IMR-90 (cell line): Measurements from ENCODE around the gene MRAP2. TPM values are rescaled to one million over a fixed set of nuclear protein-coding genes. Genes with fewer than 3 reads are reported as not detected.

Experiments
- ATAC-seq: fragments of 200-7000 bp; cut with Tn5 transposase; 2 replicates; pipeline ENCODE4 v1.9.1; 2020; ENCODE audit warnings: low read depth, mild to moderate bottlenecking, moderate library complexity
- BruUV-seq: library from RNA; stranded (reverse); fragments of 400-500 nt; replicated peaks from 2 replicates; lab custom pipeline; 2021; lab: Mats Ljungman, UMichigan
- CTCF ChIA-PET: fragments of 300-600 bp; formaldehyde crosslinking; extraction: SDS; loops from one replicate; lab custom pipeline; 2021; ENCODE audit warnings: antibody characterized with exemption; lab: Yijun Ruan, JAX
- POLR2A ChIA-PET: fragments of 300-600 bp; sonication (Branson Sonifier 250); formaldehyde crosslinking; loops from one replicate; lab custom pipeline; 2022; ENCODE audit warnings: antibody characterized with exemption; ENCODE audit not compliant: unreplicated experiment; lab: Charles Lee
- DNase-seq: peaks from one replicate; pipeline ENCODE4 v3.0.0; 2013
- H2AFZ ChIP-seq: replicated peaks from 2 replicates; pipeline ENCODE3; 2013; ENCODE audit warnings: low read length, mild to moderate bottlenecking; ENCODE audit not compliant: poor library complexity
- H2AK5ac ChIP-seq: 2 replicates; pipeline ENCODE4 v1.6.1; 2013; ENCODE audit warnings: low read depth, low read length, inconsistent platforms
- H2AK9ac ChIP-seq: replicated peaks from 2 replicates; pipeline ENCODE3; 2013; ENCODE audit warnings: mild to moderate bottlenecking, low read depth, low read length, moderate library complexity; ENCODE audit not compliant: poor library complexity
- H2BK120ac ChIP-seq: 2 replicates; pipeline ENCODE4 v1.6.1; 2013; ENCODE audit warnings: low read depth, low read length, inconsistent platforms
- H2BK15ac ChIP-seq: 3 replicates; pipeline ENCODE4 v1.6.1; 2013; ENCODE audit warnings: low read depth, low read length, inconsistent platforms
- H2BK20ac ChIP-seq: 2 replicates; pipeline ENCODE4 v1.6.1; 2013; ENCODE audit warnings: low read depth, mild to moderate bottlenecking, inconsistent platforms, low read length, moderate library complexity
- H2BK5ac ChIP-seq: 2 replicates; pipeline ENCODE4 v1.6.1; 2013; ENCODE audit warnings: mild to moderate bottlenecking, low read depth, low read length, inconsistent platforms; ENCODE audit not compliant: poor library complexity, severe bottlenecking
- H3K14ac ChIP-seq: replicated peaks from 2 replicates; pipeline ENCODE4 v1.6.1; 2013; ENCODE audit warnings: low read depth, low read length, inconsistent platforms
- H3K18ac ChIP-seq: 2 replicates; pipeline ENCODE4 v1.6.1; 2013; ENCODE audit warnings: low read depth, low read length, control low read depth
- H3K23ac ChIP-seq: 2 replicates; pipeline ENCODE4 v1.6.1; 2013; ENCODE audit warnings: low read depth, low read length, inconsistent platforms
- H3K27ac ChIP-seq: 2 replicates; pipeline ENCODE4 v1.5.1; 2013; ENCODE audit warnings: mild to moderate bottlenecking, control low read depth, low read length; ENCODE audit not compliant: insufficient read depth
- H3K27me3 ChIP-seq: 2 replicates; pipeline ENCODE4 v1.6.1; 2013; ENCODE audit warnings: low read length; ENCODE audit not compliant: control insufficient read depth, insufficient read depth
- H3K36me3 ChIP-seq: 2 replicates; pipeline ENCODE4 v1.6.1; 2013; ENCODE audit warnings: low read length, mixed read lengths; ENCODE audit not compliant: control insufficient read depth, insufficient read depth
- H3K4ac ChIP-seq: 2 replicates; pipeline ENCODE4 v1.6.1; 2013; ENCODE audit warnings: low read depth, low read length, inconsistent platforms
- H3K4me1 ChIP-seq: 2 replicates; pipeline ENCODE4 v1.6.1; 2013; ENCODE audit warnings: low read length, mixed read lengths; ENCODE audit not compliant: control insufficient read depth, insufficient read depth
- H3K4me2 ChIP-seq: 2 replicates; pipeline ENCODE4 v1.6.1; 2013; ENCODE audit warnings: low read depth, mild to moderate bottlenecking, control low read depth, low read length, moderate library complexity
- H3K4me3 ChIP-seq: 2 replicates; pipeline ENCODE4 v1.5.1; 2013; ENCODE audit warnings: low read depth, mild to moderate bottlenecking, control low read depth, low read length, moderate library complexity; ENCODE audit not compliant: insufficient read depth
- H3K56ac ChIP-seq: 2 replicates; pipeline ENCODE4 v1.6.1; 2013; ENCODE audit warnings: low read length, inconsistent platforms; ENCODE audit not compliant: insufficient read depth; ENCODE audit errors: extremely low read depth
- H3K79me1 ChIP-seq, 2 experiments: 2 replicates each; pipeline ENCODE4 v1.6.1; 2013; ENCODE audit warnings: low read length in 2 of 2, inconsistent platforms in 1 of 2, low read depth in 1 of 2
- H3K9ac ChIP-seq: 2 replicates; pipeline ENCODE4 v1.6.1; 2013; ENCODE audit warnings: low read depth, low read length, control low read depth
- H3K9me1 ChIP-seq: 2 replicates; pipeline ENCODE4 v1.6.1; 2013; ENCODE audit warnings: low read length, inconsistent platforms; ENCODE audit not compliant: insufficient read depth
- H3K9me3 ChIP-seq: 2 replicates; pipeline ENCODE4 v1.6.1; 2013; ENCODE audit warnings: low read length; ENCODE audit not compliant: control insufficient read depth, insufficient read depth
- H4K20me1 ChIP-seq: 2 replicates; pipeline ENCODE4 v1.6.1; 2013; ENCODE audit warnings: low read length, inconsistent platforms; ENCODE audit not compliant: insufficient read depth
- H4K5ac ChIP-seq: 2 replicates; pipeline ENCODE4 v1.6.1; 2013; ENCODE audit warnings: mild to moderate bottlenecking, low read depth, low read length, control low read depth
- H4K8ac ChIP-seq, 2 experiments: 2 replicates each; pipeline ENCODE4 v1.6.1; 2013; ENCODE audit warnings: low read depth in 2 of 2, low read length in 2 of 2, control low read depth in 1 of 2, inconsistent platforms in 1 of 2
- H4K91ac ChIP-seq: 2 replicates; pipeline ENCODE4 v1.6.1; 2013; ENCODE audit warnings: low read depth, low read length, inconsistent platforms; ENCODE audit not compliant: insufficient read depth
- BHLHE40 ChIP-seq: fragments of 150-350 bp; IDR thresholded peaks from 2 replicates; pipeline ENCODE4 v1.6.1; 2016; ENCODE audit warnings: mild to moderate bottlenecking, low read depth, low read length
- CEBPB ChIP-seq: IDR thresholded peaks from 2 replicates; pipeline ENCODE4 v1.6.1; 2012; ENCODE audit warnings: low read depth, low read length, improper control_type of control experiment
- MAFK ChIP-seq: IDR thresholded peaks from 2 replicates; pipeline ENCODE4 v1.6.1; 2012; ENCODE audit warnings: low read depth, low read length, improper control_type of control experiment
- MAZ ChIP-seq: IDR thresholded peaks from 2 replicates; pipeline ENCODE4 v1.6.1; 2012; ENCODE audit warnings: low read depth, mild to moderate bottlenecking, low read length, improper control_type of control experiment, moderate library complexity, borderline replicate concordance
- MXI1 ChIP-seq: IDR thresholded peaks from 2 replicates; pipeline ENCODE4 v1.6.1; 2012; ENCODE audit warnings: low read depth, mild to moderate bottlenecking, low read length, moderate library complexity, borderline replicate concordance
- POLR2A ChIP-seq: IDR thresholded peaks from 2 replicates; pipeline ENCODE4 v1.6.1; 2012; ENCODE audit warnings: mild to moderate bottlenecking, low read depth, low read length
- RCOR1 ChIP-seq: IDR thresholded peaks from 2 replicates; pipeline ENCODE4 v1.6.1; 2012; ENCODE audit warnings: mild to moderate bottlenecking, low read length, improper control_type of control experiment; ENCODE audit not compliant: insufficient replicate concordance
- RFX5 ChIP-seq: IDR thresholded peaks from 2 replicates; pipeline ENCODE4 v1.8.0; 2012; ENCODE audit warnings: low read depth, mild to moderate bottlenecking, low read length, moderate library complexity
- SMC3 ChIP-seq: fragments of 150-350 bp; IDR thresholded peaks from 2 replicates; pipeline ENCODE4 v1.6.1; 2016; ENCODE audit warnings: low read depth, mild to moderate bottlenecking, antibody characterized with exemption, low read length, moderate library complexity
- WGBS, 2 experiments: methylation state at CpG; one replicate each; pipeline versions ENCODE4 v1.1.5 to v1.1.7; 2013; ENCODE audit warnings: missing lambda C conversion rate in 2 of 2; ENCODE audit not compliant: insufficient read length in 1 of 2; ENCODE audit errors: extremely low coverage in 2 of 2; 5-methylcytosine and 5-hydroxymethylcytosine counted together
- dilution Hi-C: fragments of 300-500 bp; cut with HindIII; formaldehyde crosslinking; loops from one replicate; pipeline ENCODE4 v1.14.3; 2018; ENCODE audit warnings: low sequenced_read_pairs; ENCODE audit not compliant: unreplicated experiment
- in situ Hi-C: fragments of 300-500 bp; cut with MboI; formaldehyde crosslinking; loops from 3 replicates; pipeline ENCODE4 v1.14.3; 2019; ENCODE audit warnings: low sequenced_read_pairs, inconsistent platforms, mixed read lengths
- intact Hi-C: fragments of 100-400 bp; cut with micrococcal nuclease; formaldehyde crosslinking; loops from 2 replicates; pipeline ENCODE4 v1.10.0; 2022
- polyA plus RNA-seq, 3 experiments: library from polyadenylated mRNA; depleted of rRNA; stranded (reverse); fragments of >200 nt; gene quantifications; 2 replicates each; pipeline ENCODE4 v1.2.3, GENCODE V29; 2012; ENCODE audit warnings: low replicate concordance in 1 of 3
- total RNA-seq: library from RNA; depleted of rRNA; stranded (reverse); fragments of >200 nt; gene quantifications from 2 replicates; pipeline ENCODE4 v1.2.3, GENCODE V29; 2012
- TF ChIP-seq, protein P1 (sequence below): fragments of 150-350 bp; IDR thresholded peaks from 2 replicates; pipeline ENCODE4 v1.6.1; 2017; ENCODE audit warnings: mild to moderate bottlenecking, antibody characterized with exemption, low read length, low read depth
- TF ChIP-seq, protein P2 (sequence below): fragments of 150-350 bp; IDR thresholded peaks from 2 replicates; pipeline ENCODE4 v1.6.1; 2016; ENCODE audit warnings: low read depth, mild to moderate bottlenecking, low read length, moderate library complexity, borderline replicate concordance
- TF ChIP-seq, protein P3 (sequence below): conservative IDR thresholded peaks from 2 replicates; pipeline ENCODE4 v1.5.1; 2012; ENCODE audit warnings: mild to moderate bottlenecking, low read depth, low read length, improper control_type of control experiment

Gene MRAP2
- total and polyA plus RNA-seq, 2 of the 4 experiments (the other 2 are of a cell fraction), result 0.03 TPM; not detected in 1

DNA sequence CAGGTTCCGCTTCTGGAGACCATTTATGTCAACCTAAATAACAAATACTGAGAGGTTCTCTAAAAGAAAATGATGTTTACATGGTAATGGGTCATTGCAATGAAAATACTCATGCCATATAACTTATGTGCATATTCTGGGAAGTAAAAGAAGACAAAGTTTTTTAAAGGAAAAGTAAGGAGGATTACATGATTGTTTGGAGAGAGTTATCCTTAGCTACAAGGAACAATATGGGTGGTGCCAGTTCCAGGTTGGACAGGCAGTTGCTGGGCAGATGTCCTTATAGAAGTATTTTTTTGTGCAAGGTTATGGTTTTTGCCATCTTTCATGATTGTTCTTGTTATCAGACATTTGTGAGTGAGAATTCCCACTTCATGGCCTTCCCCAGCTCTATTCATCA lies 52.5 kb downstream of the MRAP2 start:
- Histone ChIP-seq H3K4me1 (no peaks in the 10 kb centered on the region), H4K5ac (no peak overlapping the region), H3K18ac (no peak overlapping the region), H2BK5ac (no peak overlapping the region), H3K36me3 (no peaks in the 10 kb centered on the region), H3K4me2 (no peak overlapping the region), H4K20me1 (no peaks in the 10 kb centered on the region), H3K27ac (no peak overlapping the region), H3K56ac (no peak overlapping the region), H3K79me1 (no peaks in the 10 kb centered on the region), H4K8ac (no peak overlapping the region), H3K27me3 (no peaks in the 10 kb centered on the region), H3K4me3 (no peak overlapping the region), H2AK5ac (no peak overlapping the region), H3K9me3 (no peaks in the 10 kb centered on the region), H4K91ac (no peak overlapping the region), H2BK20ac (no peak overlapping the region), H2AK9ac (no peak overlapping the region), H2BK120ac (no peak overlapping the region), H2AFZ (no peak overlapping the region), H2BK15ac (no peak overlapping the region), H3K9me1 (no peaks in the 10 kb centered on the region), H3K4ac (no peak overlapping the region), H3K9ac (no peak overlapping the region), H3K14ac (no peak overlapping the region), H3K23ac (no peak overlapping the region)
- CTCF ChIA-PET, result no interaction called here
- dilution Hi-C loops (no loop called here), in situ Hi-C loops (no loop called here), intact Hi-C loops (no loop called here)
- no peak for TF ChIP-seq RCOR1
- no peak for TF ChIP-seq MAFK
- TF ChIP-seq, protein P1, sequence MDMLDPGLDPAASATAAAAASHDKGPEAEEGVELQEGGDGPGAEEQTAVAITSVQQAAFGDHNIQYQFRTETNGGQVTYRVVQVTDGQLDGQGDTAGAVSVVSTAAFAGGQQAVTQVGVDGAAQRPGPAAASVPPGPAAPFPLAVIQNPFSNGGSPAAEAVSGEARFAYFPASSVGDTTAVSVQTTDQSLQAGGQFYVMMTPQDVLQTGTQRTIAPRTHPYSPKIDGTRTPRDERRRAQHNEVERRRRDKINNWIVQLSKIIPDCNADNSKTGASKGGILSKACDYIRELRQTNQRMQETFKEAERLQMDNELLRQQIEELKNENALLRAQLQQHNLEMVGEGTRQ, result no peak
- TF ChIP-seq, protein P2, sequence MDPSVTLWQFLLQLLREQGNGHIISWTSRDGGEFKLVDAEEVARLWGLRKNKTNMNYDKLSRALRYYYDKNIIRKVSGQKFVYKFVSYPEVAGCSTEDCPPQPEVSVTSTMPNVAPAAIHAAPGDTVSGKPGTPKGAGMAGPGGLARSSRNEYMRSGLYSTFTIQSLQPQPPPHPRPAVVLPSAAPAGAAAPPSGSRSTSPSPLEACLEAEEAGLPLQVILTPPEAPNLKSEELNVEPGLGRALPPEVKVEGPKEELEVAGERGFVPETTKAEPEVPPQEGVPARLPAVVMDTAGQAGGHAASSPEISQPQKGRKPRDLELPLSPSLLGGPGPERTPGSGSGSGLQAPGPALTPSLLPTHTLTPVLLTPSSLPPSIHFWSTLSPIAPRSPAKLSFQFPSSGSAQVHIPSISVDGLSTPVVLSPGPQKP, result no peak
- TF ChIP-seq RFX5, result no peak
- TF ChIP-seq MAZ, result no peak
- no peak for TF ChIP-seq BHLHE40
- TF ChIP-seq CEBPB, result no peak
- TF ChIP-seq POLR2A, result no peak
- no peak for TF ChIP-seq SMC3
- TF ChIP-seq MXI1, result no peak
- TF ChIP-seq, protein P3, sequence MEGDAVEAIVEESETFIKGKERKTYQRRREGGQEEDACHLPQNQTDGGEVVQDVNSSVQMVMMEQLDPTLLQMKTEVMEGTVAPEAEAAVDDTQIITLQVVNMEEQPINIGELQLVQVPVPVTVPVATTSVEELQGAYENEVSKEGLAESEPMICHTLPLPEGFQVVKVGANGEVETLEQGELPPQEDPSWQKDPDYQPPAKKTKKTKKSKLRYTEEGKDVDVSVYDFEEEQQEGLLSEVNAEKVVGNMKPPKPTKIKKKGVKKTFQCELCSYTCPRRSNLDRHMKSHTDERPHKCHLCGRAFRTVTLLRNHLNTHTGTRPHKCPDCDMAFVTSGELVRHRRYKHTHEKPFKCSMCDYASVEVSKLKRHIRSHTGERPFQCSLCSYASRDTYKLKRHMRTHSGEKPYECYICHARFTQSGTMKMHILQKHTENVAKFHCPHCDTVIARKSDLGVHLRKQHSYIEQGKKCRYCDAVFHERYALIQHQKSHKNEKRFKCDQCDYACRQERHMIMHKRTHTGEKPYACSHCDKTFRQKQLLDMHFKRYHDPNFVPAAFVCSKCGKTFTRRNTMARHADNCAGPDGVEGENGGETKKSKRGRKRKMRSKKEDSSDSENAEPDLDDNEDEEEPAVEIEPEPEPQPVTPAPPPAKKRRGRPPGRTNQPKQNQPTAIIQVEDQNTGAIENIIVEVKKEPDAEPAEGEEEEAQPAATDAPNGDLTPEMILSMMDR, result no peak
- WGBS, 2 experiments, result no CpG with 5 or more reads among the region's 1 CpG
- DNase-seq, result no peak
- no peak for ATAC-seq
- BruUV-seq, result no TSS peak
- POLR2A ChIA-PET, result no interaction called here
